SK-N-SH (cell line): Measurements from ENCODE around the gene BID.

Experiments
- CTCF ChIP-seq: fragments of 200-600 bp; sonication (generic); IDR thresholded peaks from 2 replicates; pipeline ENCODE4 v1.6.1; 2017; ENCODE audit warnings: antibody characterized with exemption, mild to moderate bottlenecking, moderate library complexity
- FOXM1 ChIP-seq: IDR thresholded peaks from 2 replicates; pipeline ENCODE4 v1.4.0; 2012; ENCODE audit warnings: low read depth, mild to moderate bottlenecking
- JUND ChIP-seq: IDR thresholded peaks from 2 replicates; pipeline ENCODE4 v1.4.0; 2012
- NFIC ChIP-seq: IDR thresholded peaks from 2 replicates; pipeline ENCODE4 v1.4.0; 2012; ENCODE audit warnings: borderline replicate concordance
- POLR2AphosphoS5 ChIP-seq: IDR thresholded peaks from 2 replicates; pipeline ENCODE4 v1.6.1; 2012; ENCODE audit warnings: low read depth, low read length
- RAD21 ChIP-seq: IDR thresholded peaks from 2 replicates; pipeline ENCODE4 v1.6.1; 2012; ENCODE audit warnings: mild to moderate bottlenecking, low read length
- SIN3A ChIP-seq: IDR thresholded peaks from 2 replicates; pipeline ENCODE4 v1.6.1; 2012; ENCODE audit warnings: low read depth, mild to moderate bottlenecking, low read length, moderate library complexity, borderline replicate concordance
- YY1 ChIP-seq: IDR thresholded peaks from 2 replicates; pipeline ENCODE4 v1.4.0; 2012; ENCODE audit warnings: low read depth, mild to moderate bottlenecking

- TF ChIP-seq RAD21 (no peak), JUND (no peak), CTCF (no peak), SIN3A (no peak), FOXM1 (no peak), YY1 (no peak), POLR2AphosphoS5 (no peak), NFIC (no peak)
Measured at GRCh38 chr22:17769013-17769715, 5.1 kb downstream of the BID start.
